ENCODE measurements around the gene PPP4R2.

Gene PPP4R2

GRCh38 chr3:73098873-73099272 is 102.3 kb downstream of the PPP4R2 start:
- Histone ChIP-seq H3K27me3 (ENCODE audit: control insufficient read depth in 5 of 5, insufficient read depth in 4 of 5, low read length in 5 of 5) (no peaks in the 10 kb centered on the region), H3K27ac (ENCODE audit: low read depth, low read length) (no peak overlapping the region), H3K9ac (ENCODE audit: low read length in 5 of 5) (no peak overlapping the region), H3K36me3 (ENCODE audit: control insufficient read depth in 5 of 5, insufficient read depth in 5 of 5, low read length in 5 of 5) (no peaks in the 10 kb centered on the region), H3K4me1 (ENCODE audit: control insufficient read depth in 5 of 5, insufficient read depth in 5 of 5, low read length in 5 of 5) (peaks cover 0 to 11% (median 7%) of the 10 kb centered on the region in 5 donors), H3K9me3 (ENCODE audit: control insufficient read depth in 5 of 5, low read length in 5 of 5) (peaks cover 0 to 5% (median 4%) of the 10 kb centered on the region in 5 donors), H3K4me3 (ENCODE audit: low read depth in 1 of 5, low read length in 5 of 5) (no peak overlapping the region)

GRCh38 chr3:73100741-73101559 is 104.3 kb downstream of the PPP4R2 start:
- Histone ChIP-seq H3K4me3 (ENCODE audit: low read depth in 1 of 5, low read length in 5 of 5) (no peak overlapping the region), H3K27me3 (ENCODE audit: control insufficient read depth in 5 of 5, insufficient read depth in 4 of 5, low read length in 5 of 5) (no peaks in the 10 kb centered on the region), H3K27ac (ENCODE audit: low read depth, low read length) (no peak overlapping the region), H3K9ac (ENCODE audit: low read length in 5 of 5) (no peak overlapping the region), H3K36me3 (ENCODE audit: control insufficient read depth in 5 of 5, insufficient read depth in 5 of 5, low read length in 5 of 5) (no peaks in the 10 kb centered on the region), H3K9me3 (ENCODE audit: control insufficient read depth in 5 of 5, low read length in 5 of 5) (peaks cover 0 to 5% (median 4%) of the 10 kb centered on the region in 5 donors), H3K4me1 (ENCODE audit: control insufficient read depth in 5 of 5, insufficient read depth in 5 of 5, low read length in 5 of 5) (peaks cover 0 to 7% (median 4%) of the 10 kb centered on the region in 5 donors)

GRCh38 chr3:73101881-73102280 is 105.3 kb downstream of the PPP4R2 start:
- peaks cover 0 to 7% (median 4%) of the 10 kb centered on the region in 5 donors for H3K4me1 ChIP-seq (ENCODE audit: control insufficient read depth in 5 of 5, insufficient read depth in 5 of 5, low read length in 5 of 5)
- H3K36me3 ChIP-seq (ENCODE audit: control insufficient read depth in 5 of 5, insufficient read depth in 5 of 5, low read length in 5 of 5), result no peaks in the 10 kb centered on the region
- no peaks in the 10 kb centered on the region for H3K27me3 ChIP-seq (ENCODE audit: control insufficient read depth in 5 of 5, insufficient read depth in 4 of 5, low read length in 5 of 5)
- no peak overlapping the region for H3K4me3 ChIP-seq (ENCODE audit: low read depth in 1 of 5, low read length in 5 of 5)
- H3K9me3 ChIP-seq (ENCODE audit: control insufficient read depth in 5 of 5, low read length in 5 of 5), result peaks cover 0 to 5% (median 4%) of the 10 kb centered on the region in 5 donors
- H3K9ac ChIP-seq (ENCODE audit: low read length in 5 of 5), result no peak overlapping the region
- H3K27ac ChIP-seq (ENCODE audit: low read depth, low read length), result no peak overlapping the region

GRCh38 chr3:73107215-73107614 is 110.6 kb downstream of the PPP4R2 start:
- H3K27me3 ChIP-seq (ENCODE audit: control insufficient read depth in 5 of 5, insufficient read depth in 4 of 5, low read length in 5 of 5), result no peaks in the 10 kb centered on the region
- no peak overlapping the region for H3K4me3 ChIP-seq (ENCODE audit: low read depth in 1 of 5, low read length in 5 of 5)
- no peak overlapping the region for H3K9ac ChIP-seq (ENCODE audit: low read length in 5 of 5)
- H3K4me1 ChIP-seq (ENCODE audit: control insufficient read depth in 5 of 5, insufficient read depth in 5 of 5, low read length in 5 of 5), result no peaks in the 10 kb centered on the region
- H3K27ac ChIP-seq (ENCODE audit: low read depth, low read length), result no peak overlapping the region
- no peaks in the 10 kb centered on the region for H3K9me3 ChIP-seq (ENCODE audit: control insufficient read depth in 5 of 5, low read length in 5 of 5)
- no peaks in the 10 kb centered on the region for H3K36me3 ChIP-seq (ENCODE audit: control insufficient read depth in 5 of 5, insufficient read depth in 5 of 5, low read length in 5 of 5)

GRCh38 chr3:73107676-73108187 is 111.1 kb downstream of the PPP4R2 start:
- Histone ChIP-seq H3K9ac (ENCODE audit: low read length in 5 of 5) (no peak overlapping the region), H3K9me3 (ENCODE audit: control insufficient read depth in 5 of 5, low read length in 5 of 5) (no peaks in the 10 kb centered on the region), H3K27ac (ENCODE audit: low read depth, low read length) (no peak overlapping the region)

GRCh38 chr3:73108750-73109149 is 112.1 kb downstream of the PPP4R2 start:
- H3K27ac ChIP-seq (ENCODE audit: low read depth, low read length), result no peak overlapping the region
- no peaks in the 10 kb centered on the region for H3K9me3 ChIP-seq (ENCODE audit: control insufficient read depth in 5 of 5, low read length in 5 of 5)
- H3K36me3 ChIP-seq (ENCODE audit: control insufficient read depth in 5 of 5, insufficient read depth in 5 of 5, low read length in 5 of 5), result no peaks in the 10 kb centered on the region
- no peak overlapping the region for H3K4me3 ChIP-seq (ENCODE audit: low read depth in 1 of 5, low read length in 5 of 5)
- H3K27me3 ChIP-seq (ENCODE audit: control insufficient read depth in 5 of 5, insufficient read depth in 4 of 5, low read length in 5 of 5), result no peaks in the 10 kb centered on the region
- H3K4me1 ChIP-seq (ENCODE audit: control insufficient read depth in 5 of 5, insufficient read depth in 5 of 5, low read length in 5 of 5), result no peaks in the 10 kb centered on the region
- no peak overlapping the region for H3K9ac ChIP-seq (ENCODE audit: low read length in 5 of 5)

More at GRCh38 chr3:73107676-73108187, 111.1 kb downstream of the PPP4R2 start:
- H3K36me3 ChIP-seq (ENCODE audit: control insufficient read depth in 5 of 5, insufficient read depth in 5 of 5, low read length in 5 of 5), result no peaks in the 10 kb centered on the region
- H3K4me1 ChIP-seq (ENCODE audit: control insufficient read depth in 5 of 5, insufficient read depth in 5 of 5, low read length in 5 of 5), result no peaks in the 10 kb centered on the region
- no peak overlapping the region for H3K4me3 ChIP-seq (ENCODE audit: low read depth in 1 of 5, low read length in 5 of 5)
- H3K27me3 ChIP-seq (ENCODE audit: control insufficient read depth in 5 of 5, insufficient read depth in 4 of 5, low read length in 5 of 5), result no peaks in the 10 kb centered on the region

GRCh38 chr3:73110530-73110929 is 113.9 kb downstream of the PPP4R2 start:
- H3K27me3 ChIP-seq (ENCODE audit: control insufficient read depth in 5 of 5, insufficient read depth in 4 of 5, low read length in 5 of 5), result no peaks in the 10 kb centered on the region
- H3K36me3 ChIP-seq (ENCODE audit: control insufficient read depth in 5 of 5, insufficient read depth in 5 of 5, low read length in 5 of 5), result no peaks in the 10 kb centered on the region
- no peak overlapping the region for H3K9ac ChIP-seq (ENCODE audit: low read length in 5 of 5)
- H3K27ac ChIP-seq (ENCODE audit: low read depth, low read length), result no peak overlapping the region
- H3K4me3 ChIP-seq (ENCODE audit: low read depth in 1 of 5, low read length in 5 of 5), result no peak overlapping the region
- H3K4me1 ChIP-seq (ENCODE audit: control insufficient read depth in 5 of 5, insufficient read depth in 5 of 5, low read length in 5 of 5), result no peaks in the 10 kb centered on the region
- no peaks in the 10 kb centered on the region for H3K9me3 ChIP-seq (ENCODE audit: control insufficient read depth in 5 of 5, low read length in 5 of 5)

- Histone ChIP-seq H3K4me3 (ENCODE audit: low read depth in 1 of 5, low read length in 5 of 5) (no peak overlapping the region), H3K4me1 (ENCODE audit: control insufficient read depth in 5 of 5, insufficient read depth in 5 of 5, low read length in 5 of 5) (no peaks in the 10 kb centered on the region), H3K27ac (ENCODE audit: low read depth, low read length) (no peak overlapping the region), H3K9ac (ENCODE audit: low read length in 5 of 5) (no peak overlapping the region), H3K36me3 (ENCODE audit: control insufficient read depth in 5 of 5, insufficient read depth in 5 of 5, low read length in 5 of 5) (no peaks in the 10 kb centered on the region), H3K27me3 (ENCODE audit: control insufficient read depth in 5 of 5, insufficient read depth in 4 of 5, low read length in 5 of 5) (no peaks in the 10 kb centered on the region), H3K9me3 (ENCODE audit: control insufficient read depth in 5 of 5, low read length in 5 of 5) (no peaks in the 10 kb centered on the region)
Measured at GRCh38 chr3:73114711-73115110, 118.1 kb downstream of the PPP4R2 start.

- Histone ChIP-seq H3K36me3 (ENCODE audit: control insufficient read depth in 5 of 5, insufficient read depth in 5 of 5, low read length in 5 of 5) (no peaks in the 10 kb centered on the region), H3K4me3 (ENCODE audit: low read depth in 1 of 5, low read length in 5 of 5) (no peak overlapping the region), H3K9ac (ENCODE audit: low read length in 5 of 5) (no peak overlapping the region), H3K27me3 (ENCODE audit: control insufficient read depth in 5 of 5, insufficient read depth in 4 of 5, low read length in 5 of 5) (no peaks in the 10 kb centered on the region), H3K27ac (ENCODE audit: low read depth, low read length) (no peak overlapping the region), H3K4me1 (ENCODE audit: control insufficient read depth in 5 of 5, insufficient read depth in 5 of 5, low read length in 5 of 5) (no peaks in the 10 kb centered on the region), H3K9me3 (ENCODE audit: control insufficient read depth in 5 of 5, low read length in 5 of 5) (no peaks in the 10 kb centered on the region)
Measured at GRCh38 chr3:73115806-73116205, 119.2 kb downstream of the PPP4R2 start.

Data from subcutaneous abdominal adipose tissue (tissue), 5 donors.